Measurements from ENCODE around the gene SLC34A1.

SLC34A1 gene

GRCh38 chr5:177432839-177433657 is 48.8 kb downstream of the SLC34A1 start:
- TF ChIP-seq CTCF (IDR thresholded peaks at IDR 0.05; ENCODE audit: low read depth, low read length, missing control alignments): no peak
- no peak overlapping the region for H3K4me3 ChIP-seq (replicated peaks; ENCODE audit: low read depth, low read length)
- no peak for DNase-seq (ENCODE audit: extremely low read depth, low read depth)

- H3K4me3 ChIP-seq (replicated peaks; ENCODE audit: low read depth, low read length): no peak overlapping the region
- no peak for DNase-seq (ENCODE audit: extremely low read depth, low read depth)
- no peak for TF ChIP-seq CTCF (IDR thresholded peaks at IDR 0.05; ENCODE audit: low read depth, low read length, missing control alignments)
Observed at GRCh38 chr5:177433658-177434217, 49.5 kb downstream of the SLC34A1 start.

DNA sequence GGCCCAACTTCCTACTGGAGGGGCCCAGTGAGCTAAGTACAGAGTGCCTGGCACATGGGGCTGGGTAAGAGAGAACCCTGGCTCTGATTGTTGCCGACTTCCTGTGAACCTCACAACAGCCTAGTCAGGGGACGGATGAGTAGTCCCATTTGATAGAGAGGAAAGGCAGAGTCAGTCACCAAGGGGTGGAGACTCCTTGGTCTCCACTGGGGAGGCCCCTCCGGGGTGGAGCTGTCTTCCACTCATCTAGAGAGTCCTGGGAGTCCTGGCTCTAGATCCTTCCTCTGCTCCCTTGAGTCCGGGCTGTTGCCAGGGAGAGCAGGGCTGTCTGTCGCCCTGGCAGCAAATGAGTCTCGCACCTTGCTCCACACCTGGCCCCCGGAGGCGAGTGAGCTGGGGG is 50.2 kb downstream of the SLC34A1 start:
- no peak overlapping the region for H3K4me3 ChIP-seq (replicated peaks; ENCODE audit: low read depth, low read length)
- no peak for TF ChIP-seq CTCF (IDR thresholded peaks at IDR 0.05; ENCODE audit: low read depth, low read length, missing control alignments)
- no peak for DNase-seq (ENCODE audit: extremely low read depth, low read depth)

GRCh38 chr5:177434942-177435738 is 50.9 kb downstream of the SLC34A1 start:
- TF ChIP-seq CTCF (IDR thresholded peaks at IDR 0.05; ENCODE audit: low read depth, low read length, missing control alignments): no peak
- DNase-seq (ENCODE audit: extremely low read depth, low read depth): no peak
- no peak overlapping the region for H3K4me3 ChIP-seq (replicated peaks; ENCODE audit: low read depth, low read length)

DNA sequence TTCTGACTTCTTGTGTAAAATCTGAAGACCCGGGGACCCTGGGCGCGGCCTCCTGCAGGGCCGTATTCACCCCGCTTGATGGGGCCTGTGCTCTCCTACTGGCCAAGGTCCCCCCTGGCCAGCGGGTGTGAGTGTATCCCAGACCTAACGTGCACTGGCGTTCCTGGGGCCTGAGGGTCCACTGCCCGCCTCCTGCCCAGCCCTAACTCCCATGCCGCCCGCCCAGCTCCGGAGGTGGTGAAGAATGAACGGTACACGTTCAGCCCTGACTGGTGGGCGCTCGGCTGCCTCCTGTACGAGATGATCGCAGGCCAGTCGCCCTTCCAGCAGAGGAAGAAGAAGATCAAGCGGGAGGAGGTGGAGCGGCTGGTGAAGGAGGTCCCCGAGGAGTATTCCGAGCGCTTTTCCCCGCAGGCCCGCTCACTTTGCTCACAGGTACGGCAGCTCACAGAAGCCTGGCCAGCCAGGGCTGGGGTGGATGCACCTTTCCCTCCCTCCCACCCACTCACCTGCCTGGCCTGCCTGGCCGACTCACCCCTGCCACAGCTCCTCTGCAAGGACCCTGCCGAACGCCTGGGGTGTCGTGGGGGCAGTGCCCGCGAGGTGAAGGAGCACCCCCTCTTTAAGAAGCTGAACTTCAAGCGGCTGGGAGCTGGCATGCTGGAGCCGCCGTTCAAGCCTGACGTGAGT is 51.8 kb downstream of the SLC34A1 start:
- no peak overlapping the region for H3K4me3 ChIP-seq (replicated peaks; ENCODE audit: low read depth, low read length)
- no peak for TF ChIP-seq CTCF (IDR thresholded peaks at IDR 0.05; ENCODE audit: low read depth, low read length, missing control alignments)
- no peak for DNase-seq (ENCODE audit: extremely low read depth, low read depth)

DNA sequence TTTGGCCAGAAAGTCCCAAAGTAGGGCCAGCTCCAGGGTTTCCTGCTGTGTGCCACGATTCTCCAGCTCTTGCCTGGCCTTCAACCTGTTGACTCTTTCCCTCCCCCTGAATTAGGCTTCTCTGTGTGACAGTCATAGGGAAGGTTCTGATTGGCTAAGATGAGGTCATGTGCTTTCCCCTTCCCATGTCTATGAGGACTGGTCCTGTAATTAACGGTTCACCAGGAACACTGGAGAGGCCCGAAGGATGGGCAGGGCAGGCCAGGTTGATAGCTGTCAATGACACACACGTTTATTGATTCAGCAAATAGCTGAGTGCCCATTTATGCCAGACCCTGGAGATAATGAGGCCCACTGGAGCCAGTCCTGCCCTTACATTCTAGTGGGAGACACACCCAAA is 53.4 kb downstream of the SLC34A1 start:
- no peak for TF ChIP-seq CTCF (IDR thresholded peaks at IDR 0.05; ENCODE audit: low read depth, low read length, missing control alignments)
- DNase-seq (ENCODE audit: extremely low read depth, low read depth): no peak
- no peak overlapping the region for H3K4me3 ChIP-seq (replicated peaks; ENCODE audit: low read depth, low read length)
